HEK293T (cell line): ENCODE results near the gene LHPP.

ENCODE experiments used
- CTCF ChIA-PET: fragments of 350-600 bp; formaldehyde crosslinking; extraction: SDS; loops from one replicate; lab custom pipeline; 2021; ENCODE audit warnings: antibody characterized with exemption, inconsistent platforms; lab: Yijun Ruan, JAX
- POLR2A ChIA-PET: fragments of 350-600 bp; formaldehyde crosslinking; extraction: SDS; loops from one replicate; lab custom pipeline; 2020; ENCODE audit warnings: antibody characterized with exemption, inconsistent platforms; lab: Yijun Ruan, JAX
- DNase-seq: peaks from one replicate; pipeline ENCODE4 v3.0.0; 2012; ENCODE audit warnings: mixed read lengths; ENCODE audit errors: extremely low spot score
- ARNT ChIP-seq: fragments of 450-650 bp; IDR thresholded peaks from 2 replicates; pipeline ENCODE4 v1.6.1; 2017; ENCODE audit warnings: mild to moderate bottlenecking
- BHLHE40 ChIP-seq: fragments of 450-650 bp; IDR thresholded peaks from 2 replicates; pipeline ENCODE4 v1.6.1; 2016; ENCODE audit warnings: mild to moderate bottlenecking, moderate library complexity, borderline replicate concordance
- CTBP1 ChIP-seq: fragments of 450-650 bp; IDR thresholded peaks from 2 replicates; pipeline ENCODE4 v1.6.1; 2016; ENCODE audit warnings: borderline replicate concordance
- ELF4 ChIP-seq: fragments of 450-650 bp; IDR thresholded peaks from 2 replicates; pipeline ENCODE4 v1.6.1; 2017; ENCODE audit warnings: antibody characterized with exemption
- FOXA1 ChIP-seq: fragments of 450-650 bp; IDR thresholded peaks from 2 replicates; pipeline ENCODE4 v1.6.1; 2016; ENCODE audit warnings: mild to moderate bottlenecking
- FOXK2 ChIP-seq: fragments of 450-650 bp; IDR thresholded peaks from 2 replicates; pipeline ENCODE4 v1.6.1; 2016; ENCODE audit warnings: mild to moderate bottlenecking
- FOXM1 ChIP-seq: fragments of 450-650 bp; IDR thresholded peaks from 2 replicates; pipeline ENCODE4 v1.6.1; 2017; ENCODE audit warnings: mild to moderate bottlenecking, borderline replicate concordance
- HDGF ChIP-seq: fragments of 450-650 bp; IDR thresholded peaks from 2 replicates; pipeline ENCODE4 v1.6.1; 2017; ENCODE audit warnings: antibody characterized with exemption, borderline replicate concordance
- L3MBTL2 ChIP-seq: fragments of 450-650 bp; conservative IDR thresholded peaks from 2 replicates; pipeline ENCODE4 v1.6.1; 2016; ENCODE audit warnings: mild to moderate bottlenecking
- LEF1 ChIP-seq: fragments of 450-650 bp; IDR thresholded peaks from 2 replicates; pipeline ENCODE4 v1.6.1; 2017; ENCODE audit warnings: mild to moderate bottlenecking, borderline replicate concordance
- NFRKB ChIP-seq: fragments of 450-650 bp; IDR thresholded peaks from 2 replicates; pipeline ENCODE4 v1.6.1; 2016; ENCODE audit warnings: mild to moderate bottlenecking, moderate library complexity
- SP1 ChIP-seq: fragments of 450-650 bp; IDR thresholded peaks from 2 replicates; pipeline ENCODE4 v1.6.1; 2017
- SUZ12 ChIP-seq: fragments of 450-650 bp; IDR thresholded peaks from 2 replicates; pipeline ENCODE4 v1.6.1; 2016; ENCODE audit warnings: mild to moderate bottlenecking
- TARDBP ChIP-seq: fragments of 450-650 bp; IDR thresholded peaks from 2 replicates; pipeline ENCODE4 v1.6.1; 2016
- ZNF384 ChIP-seq: fragments of 450-650 bp; IDR thresholded peaks from 2 replicates; pipeline ENCODE4 v1.6.1; 2016
- TF ChIP-seq, protein P1 (sequence below): fragments of 450-650 bp; IDR thresholded peaks from 2 replicates; pipeline ENCODE4 v1.6.1; 2016

The LHPP gene

DNA sequence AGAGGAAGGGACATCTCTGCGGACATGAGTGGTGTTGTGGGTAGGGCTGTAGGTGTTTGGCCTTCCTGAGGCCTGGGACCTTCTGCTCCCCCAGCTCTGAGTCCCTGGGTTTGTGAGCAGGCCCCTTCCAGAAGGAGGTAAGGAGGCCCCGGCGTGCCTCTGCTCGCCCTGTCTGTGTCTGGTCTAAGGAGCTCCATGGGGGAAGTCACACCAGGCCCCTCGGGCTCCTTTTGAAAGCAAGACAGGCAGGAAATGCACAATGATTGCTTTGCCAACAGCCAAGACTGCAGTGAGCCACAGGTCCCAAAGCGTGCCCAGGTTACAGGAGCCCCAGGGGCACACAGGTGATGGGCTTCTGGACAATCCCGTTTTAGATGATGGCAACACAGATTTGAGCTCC lies 193.1 kb downstream of the LHPP start:
- ChIA-PET POLR2A (no interaction called here), CTCF (no interaction called here)
- TF ChIP-seq, protein P1, sequence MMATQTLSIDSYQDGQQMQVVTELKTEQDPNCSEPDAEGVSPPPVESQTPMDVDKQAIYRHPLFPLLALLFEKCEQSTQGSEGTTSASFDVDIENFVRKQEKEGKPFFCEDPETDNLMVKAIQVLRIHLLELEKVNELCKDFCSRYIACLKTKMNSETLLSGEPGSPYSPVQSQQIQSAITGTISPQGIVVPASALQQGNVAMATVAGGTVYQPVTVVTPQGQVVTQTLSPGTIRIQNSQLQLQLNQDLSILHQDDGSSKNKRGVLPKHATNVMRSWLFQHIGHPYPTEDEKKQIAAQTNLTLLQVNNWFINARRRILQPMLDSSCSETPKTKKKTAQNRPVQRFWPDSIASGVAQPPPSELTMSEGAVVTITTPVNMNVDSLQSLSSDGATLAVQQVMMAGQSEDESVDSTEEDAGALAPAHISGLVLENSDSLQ, result no peak
- no peak for DNase-seq

DNA sequence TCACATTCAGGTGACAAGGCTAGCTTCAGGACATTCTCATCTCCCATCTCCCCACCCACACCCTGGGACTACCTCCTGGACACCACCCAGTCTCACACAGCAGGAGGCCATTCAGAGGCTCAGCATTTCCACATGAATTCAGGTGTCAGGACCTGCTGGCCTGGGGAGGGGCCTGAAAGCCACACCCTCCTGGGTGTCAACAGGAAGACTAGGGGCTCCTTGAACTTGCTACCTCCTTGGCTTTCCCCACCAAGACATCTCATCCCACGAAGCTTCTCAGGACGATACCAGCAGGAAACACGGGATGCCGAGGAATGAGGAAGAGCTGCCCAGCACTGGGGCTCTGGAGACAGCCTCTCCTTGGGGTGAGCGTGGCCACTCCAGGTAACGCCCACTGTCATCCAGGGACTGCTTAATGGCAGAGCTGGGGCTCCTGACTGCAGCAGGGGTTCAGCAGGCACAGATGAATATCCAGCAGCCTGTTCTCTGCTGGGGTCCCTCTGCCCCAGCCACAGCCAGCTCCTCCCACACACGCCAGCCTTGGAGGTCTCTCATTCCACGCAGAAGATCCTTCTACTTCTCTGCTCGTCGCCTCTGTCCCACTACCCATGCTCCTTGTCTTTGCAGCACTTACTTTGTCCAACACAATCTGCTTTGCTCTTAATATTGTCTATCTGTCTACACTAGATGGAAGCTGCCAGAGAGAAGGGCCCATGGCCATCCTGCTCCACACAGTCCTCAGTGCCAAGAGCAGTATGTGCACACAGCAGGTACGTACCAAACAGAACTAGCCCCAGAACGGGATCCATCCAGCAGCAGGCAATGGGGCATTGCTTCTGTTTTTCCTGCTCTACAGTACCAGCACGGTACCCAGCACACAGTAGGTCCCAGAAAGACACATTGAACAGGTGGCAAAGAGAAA lies 193.8 kb downstream of the LHPP start:
- TF ChIP-seq, protein P1, result no peak
- no peak for TF ChIP-seq CTBP1
- TF ChIP-seq L3MBTL2, result no peak
- no peak for TF ChIP-seq NFRKB
- TF ChIP-seq ZNF384, result no peak
- no peak for TF ChIP-seq BHLHE40
- no peak for TF ChIP-seq FOXM1
- no peak for TF ChIP-seq ARNT
- no peak for TF ChIP-seq ELF4
- no peak for TF ChIP-seq SUZ12
- no peak for TF ChIP-seq SP1
- no peak for TF ChIP-seq FOXA1
- TF ChIP-seq TARDBP, result no peak
- no peak for TF ChIP-seq LEF1
- TF ChIP-seq FOXK2, result no peak
- TF ChIP-seq HDGF, result no peak
- ChIA-PET CTCF (no interaction called here), POLR2A (no interaction called here)
- DNase-seq, result no peak

DNA sequence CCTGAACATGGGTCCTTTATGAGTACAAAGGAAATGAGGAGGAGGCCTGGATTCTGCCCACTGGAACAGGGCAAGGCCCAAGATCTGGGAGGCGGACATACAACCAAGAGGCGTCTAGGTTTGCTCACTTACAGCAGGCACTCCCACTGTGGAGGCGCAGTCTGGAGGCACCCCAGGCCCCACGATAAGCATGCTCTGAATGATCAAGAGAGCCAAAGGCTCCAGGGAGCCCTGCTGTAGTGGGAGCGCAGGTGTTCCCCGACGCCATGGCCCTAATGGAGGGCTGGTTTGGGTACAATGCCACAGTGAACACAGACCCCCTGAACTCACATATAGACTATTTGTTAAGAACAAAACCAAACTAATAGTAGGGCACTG lies 194.5 kb downstream of the LHPP start:
- TF ChIP-seq SP1 (no peak), NFRKB (no peak), BHLHE40 (no peak), ZNF384 (no peak), FOXK2 (no peak), FOXM1 (no peak), L3MBTL2 (no peak), LEF1 (no peak), ELF4 (no peak), ARNT (no peak), CTBP1 (no peak), SUZ12 (no peak), TARDBP (no peak), HDGF (no peak), FOXA1 (no peak)
- TF ChIP-seq, protein P1, result no peak
- ChIA-PET POLR2A (no interaction called here), CTCF (no interaction called here)
- DNase-seq, result no peak

DNA sequence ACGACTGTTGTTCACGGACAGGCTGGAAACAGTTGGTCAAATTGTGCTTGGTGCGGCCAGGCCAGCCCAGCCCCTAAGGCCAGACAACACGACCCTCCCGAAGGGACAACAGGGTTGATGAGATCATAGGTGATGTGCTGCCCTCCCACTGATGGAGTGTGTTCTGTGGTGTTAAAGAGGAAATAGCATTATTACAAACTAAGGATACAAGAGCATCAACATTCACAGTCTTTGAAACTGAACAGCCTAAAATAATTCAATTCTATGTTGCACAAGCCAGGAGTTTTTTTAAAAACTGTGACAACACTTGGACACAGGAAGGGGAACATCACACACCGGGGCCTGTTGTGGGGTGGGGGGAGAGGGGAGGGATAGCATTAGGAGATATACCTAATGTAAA lies 194.9 kb downstream of the LHPP start:
- ChIA-PET POLR2A (no interaction called here), CTCF (no interaction called here)

DNA sequence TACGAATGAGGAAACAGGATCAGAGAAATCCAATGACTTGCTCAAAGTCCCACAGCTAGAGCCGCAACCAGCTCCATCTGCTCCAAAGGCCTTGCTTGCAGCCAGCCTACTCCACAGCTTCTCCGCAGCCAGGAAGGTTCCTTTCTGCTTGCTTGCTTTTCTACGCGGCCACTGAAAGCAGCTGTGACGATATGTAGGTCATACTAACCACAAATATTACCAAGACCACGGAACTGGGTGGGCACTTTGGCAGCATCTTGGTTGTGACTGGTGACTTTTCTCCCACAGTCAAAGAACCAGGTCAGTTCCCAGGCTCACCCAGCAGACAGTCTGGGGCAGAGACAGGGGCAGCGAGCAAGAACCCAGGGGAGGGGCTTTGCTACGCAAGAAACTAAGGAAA lies 196.2 kb downstream of the LHPP start:
- ChIA-PET POLR2A (no interaction called here), CTCF (no interaction called here)
- TF ChIP-seq, protein P1, result no peak
- no peak for TF ChIP-seq ELF4
- TF ChIP-seq TARDBP, result no peak
- no peak for TF ChIP-seq CTBP1
- TF ChIP-seq LEF1, result no peak
- TF ChIP-seq FOXA1, result no peak
- TF ChIP-seq FOXM1, result no peak
- TF ChIP-seq NFRKB, result no peak
- TF ChIP-seq ZNF384, result no peak
- no peak for TF ChIP-seq ARNT
- TF ChIP-seq BHLHE40, result no peak
- no peak for TF ChIP-seq FOXK2
- no peak for TF ChIP-seq SUZ12
- no peak for TF ChIP-seq L3MBTL2
- TF ChIP-seq SP1, result no peak
- no peak for TF ChIP-seq HDGF
- no peak for DNase-seq

More for the DNA sequence above, 194.9 kb downstream of the LHPP start:
- DNase-seq, result no peak
- TF ChIP-seq CTBP1 (no peak), ARNT (no peak), L3MBTL2 (no peak), SP1 (no peak), FOXK2 (no peak), NFRKB (no peak), FOXM1 (no peak), HDGF (no peak), BHLHE40 (no peak), ZNF384 (no peak), LEF1 (no peak), SUZ12 (no peak), TARDBP (no peak), FOXA1 (no peak), ELF4 (no peak)
- TF ChIP-seq, protein P1, result no peak
